Activated CD8-positive, alpha-beta memory T cell treated with anti-CD3 and anti-CD28 coated beads for 36 hours (primary cell): ENCODE measurements around the gene PPARG. TPM values are rescaled to one million over a fixed set of nuclear protein-coding genes. Genes with fewer than 3 reads are reported as not detected.

Experiments used
- CTCF ChIA-PET: fragments of 350-600 bp; sonication (Branson Sonifier 250); formaldehyde crosslinking; loops from one replicate; lab custom pipeline; 2021; ENCODE audit warnings: antibody characterized with exemption; lab: Charles Lee
- POLR2A ChIA-PET: fragments of 350-600 bp; sonication (Branson Sonifier 250); formaldehyde crosslinking; loops from one replicate; lab custom pipeline; 2021; ENCODE audit warnings: antibody characterized with exemption; lab: Charles Lee
- total RNA-seq, 2 experiments: library from RNA; stranded (reverse); gene quantifications; one replicate each; pipeline ENCODE4 v1.2.3, GENCODE V29; 2021

PPARG gene
- total RNA-seq, 2 experiments from 2014 or later: 0.53 to 0.80 TPM

DNA sequence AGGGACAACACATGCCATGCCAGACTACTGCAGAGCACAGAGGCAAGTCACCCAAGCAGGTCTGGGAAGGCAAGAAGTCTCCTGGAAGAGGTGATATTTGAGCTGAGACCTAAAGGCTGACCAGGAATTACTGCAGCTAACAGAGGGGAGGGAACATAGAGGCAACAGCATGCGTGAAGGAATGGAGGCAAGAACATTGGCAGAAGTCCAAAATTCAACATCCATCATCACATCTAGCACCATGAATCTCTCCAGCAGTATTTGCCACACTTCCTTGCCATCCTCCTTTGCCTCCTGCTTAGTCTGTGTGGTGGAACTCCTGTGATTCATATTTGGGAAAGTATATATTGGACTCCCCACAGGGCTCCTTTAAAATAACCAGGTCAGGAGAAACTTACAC, 194.5 kb downstream of the PPARG start:
- ChIA-PET POLR2A (no interaction called here), CTCF (interaction anchor here (1.5 kb wide), 3 partner anchors 11 to 352 kb away, joined by 3 to 7 read pairs (median 4); no protein-coding TSS in a partner anchor)

DNA sequence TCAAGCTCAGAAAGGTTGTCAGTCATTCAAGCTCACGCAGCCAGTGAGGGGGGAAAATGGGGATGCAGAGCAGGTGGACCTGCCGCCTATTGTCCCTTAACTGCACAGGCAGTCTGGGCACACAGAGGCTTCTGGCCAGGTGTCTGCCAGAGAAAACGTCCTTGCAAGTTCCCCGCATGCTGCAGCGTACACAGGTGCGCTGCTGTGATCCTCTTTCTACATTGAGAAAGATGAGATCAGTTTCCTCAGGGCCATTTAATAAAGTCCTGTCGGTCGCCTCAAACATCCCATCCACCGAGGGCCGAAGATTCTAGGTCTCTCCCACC, 195.0 kb downstream of the PPARG start:
- CTCF ChIA-PET: interaction anchor here (0.9 to 1.5 kb wide), 4 partner anchors 11 to 353 kb away, joined by 3 to 7 read pairs (median 4); no protein-coding TSS in a partner anchor
- POLR2A ChIA-PET: interaction anchor here (0.9 to 1.0 kb wide), 2 partner anchors 293 to 296 kb away, joined by 3 to 5 read pairs; no protein-coding TSS in a partner anchor

Other genes with a start within 250 kb of the PPARG start
- not detected for gene TIMP4, start 130.2 kb upstream of the PPARG start, total RNA-seq
- 10 to 100 TPM; 31.5 to 32.9 TPM for gene TSEN2, start 195.4 kb downstream of the PPARG start, total RNA-seq